GM10248 (cell line): ENCODE measurements around the gene BANP.

Source experiments
- CTCF ChIA-PET: fragments of 300-600 bp; sonication (Branson Sonifier 250); formaldehyde crosslinking; extraction: SDS; loops from one replicate; lab custom pipeline; 2021; ENCODE audit warnings: antibody characterized with exemption; lab: Yijun Ruan, JAX
- POLR2A ChIA-PET: fragments of 350-650 bp; sonication (Branson Sonifier 250); formaldehyde crosslinking; extraction: SDS; loops from one replicate; lab custom pipeline; 2020; ENCODE audit warnings: antibody characterized with exemption; lab: Yijun Ruan, JAX
- DNase-seq: peaks from one replicate; pipeline ENCODE4 v3.0.0; 2012; ENCODE audit errors: extremely low spot score
- CTCF ChIP-seq: IDR thresholded peaks from 2 replicates; pipeline ENCODE4 v1.5.1; 2012; ENCODE audit warnings: mild to moderate bottlenecking, low read depth; ENCODE audit errors: extremely low read depth, missing control alignments, control extremely low read depth

The BANP gene

GRCh38 chr16:88057656-88058055 is 106.4 kb downstream of the BANP start:
- ChIA-PET POLR2A (no interaction called here), CTCF (no interaction called here)
- no peak for DNase-seq
- TF ChIP-seq CTCF = no peak

GRCh38 chr16:88058136-88058535 is 106.9 kb downstream of the BANP start:
- ChIA-PET POLR2A (no interaction called here), CTCF (no interaction called here)
- DNase-seq = no peak
- no peak for TF ChIP-seq CTCF

- no peak for TF ChIP-seq CTCF
- DNase-seq = no peak
- POLR2A ChIA-PET = no interaction called here
- CTCF ChIA-PET = no interaction called here
Measured at GRCh38 chr16:88058817-88059216, 107.6 kb downstream of the BANP start.

GRCh38 chr16:88059701-88060386 is 108.6 kb downstream of the BANP start:
- no peak for TF ChIP-seq CTCF
- CTCF ChIA-PET = no interaction called here
- POLR2A ChIA-PET = no interaction called here
- DNase-seq = no peak

- CTCF ChIA-PET = no interaction called here
- POLR2A ChIA-PET = no interaction called here
- DNase-seq = no peak
- TF ChIP-seq CTCF = no peak
Measured at GRCh38 chr16:88060524-88061219, 109.4 kb downstream of the BANP start.

GRCh38 chr16:88061346-88062110 is 110.3 kb downstream of the BANP start:
- no peak for TF ChIP-seq CTCF
- CTCF ChIA-PET = no interaction called here
- DNase-seq = no peak
- POLR2A ChIA-PET = no interaction called here
